Stimulated activated CD8-positive, alpha-beta memory T cell treated with anti-CD3 and anti-CD28 coated beads, Interleukin-4, amount 100 ng/mL, for 1 hour (primary cell): ENCODE results near the gene COL1A2.

Experiments
- DNase-seq, 2 donors: peaks; one replicate each; pipeline ENCODE4 v3.0.0-alpha.2; 2020; ENCODE audit warnings: low read depth in 2 of 2, low spot score in 1 of 2

The COL1A2 gene

DNA sequence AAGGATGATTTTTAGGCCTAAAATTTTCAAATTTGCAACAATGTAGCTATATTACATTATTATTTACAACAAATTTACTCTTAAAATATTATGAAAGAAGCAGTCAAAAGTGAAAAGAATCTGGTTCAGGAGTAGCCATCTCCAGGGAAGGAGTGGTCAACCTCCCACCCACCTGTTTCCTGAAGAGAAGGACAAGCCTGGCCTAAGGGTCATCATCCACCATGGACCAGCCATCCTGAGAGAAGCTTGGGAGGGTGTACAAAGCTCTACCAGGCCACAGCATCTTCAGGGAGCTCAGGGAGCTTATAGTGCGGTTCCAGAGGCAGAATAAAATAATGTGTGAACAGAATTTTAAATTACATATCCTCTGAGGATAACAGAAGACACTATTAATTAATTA, 38.1 kb downstream of the COL1A2 start:
- no peak for DNase-seq

DNA sequence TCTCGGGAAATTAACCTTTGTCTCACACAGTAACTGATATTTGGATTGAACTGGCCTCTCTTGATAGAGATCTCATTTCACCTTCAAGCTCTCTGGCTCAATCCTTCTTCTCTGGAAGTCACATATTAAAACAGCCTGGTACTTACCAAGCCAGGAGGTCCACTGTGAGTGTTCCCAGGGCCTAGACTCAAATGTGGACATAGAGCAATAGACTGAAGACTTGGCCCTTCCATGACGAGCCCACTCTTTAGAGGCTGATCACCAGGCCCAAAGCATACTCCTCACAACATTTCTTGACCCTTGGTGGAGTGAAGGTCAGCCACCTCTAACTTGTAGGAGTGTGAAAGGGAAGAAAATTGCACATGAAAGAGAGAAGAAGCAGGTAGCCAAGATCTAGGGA, 38.5 kb downstream of the COL1A2 start:
- DNase-seq, result no peak

DNA sequence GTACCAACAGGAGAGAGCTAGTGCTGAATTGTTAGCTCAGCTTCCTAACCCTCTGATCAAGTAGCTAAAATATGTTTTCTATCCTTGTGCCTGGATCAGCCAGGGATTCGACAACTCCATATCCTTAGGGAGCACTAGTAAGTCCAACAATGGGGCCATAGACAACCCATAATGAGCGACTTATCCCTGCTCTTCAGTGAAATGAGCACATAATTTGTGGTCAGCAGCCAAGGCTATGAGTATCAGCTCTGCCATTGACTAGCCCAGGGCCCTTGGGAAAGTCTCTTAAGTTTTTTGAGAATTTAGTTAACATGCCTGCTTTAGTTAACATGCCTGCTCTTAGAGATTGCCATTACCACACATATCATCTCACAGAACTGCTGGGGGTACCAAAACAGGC, 39.3 kb downstream of the COL1A2 start:
- DNase-seq, result no peak

- DNase-seq, result peak in 1 of 2 donors; percentile 11
These were observed 41.4 kb downstream of the COL1A2 start for GRCh38 chr7:94436018-94436604.

DNA sequence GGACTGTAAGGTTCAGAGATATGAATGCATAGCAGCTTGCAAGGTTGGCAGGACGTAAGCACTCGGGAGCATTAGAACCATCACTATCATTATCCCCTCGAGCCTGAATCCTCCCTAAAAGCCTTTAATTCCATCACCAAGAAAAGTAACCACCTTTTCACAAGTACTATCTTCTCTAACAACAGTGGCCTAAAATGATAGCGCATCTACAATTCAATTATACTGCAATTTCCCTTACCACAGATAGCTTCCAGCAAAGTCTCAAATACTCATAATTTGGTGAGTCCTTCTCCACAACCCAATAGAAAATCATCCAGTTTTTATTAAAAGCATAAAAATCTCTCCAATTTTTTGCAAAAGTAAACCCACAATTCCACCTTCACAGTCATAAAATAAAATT, 42.0 kb downstream of the COL1A2 start:
- no peak for DNase-seq

DNA sequence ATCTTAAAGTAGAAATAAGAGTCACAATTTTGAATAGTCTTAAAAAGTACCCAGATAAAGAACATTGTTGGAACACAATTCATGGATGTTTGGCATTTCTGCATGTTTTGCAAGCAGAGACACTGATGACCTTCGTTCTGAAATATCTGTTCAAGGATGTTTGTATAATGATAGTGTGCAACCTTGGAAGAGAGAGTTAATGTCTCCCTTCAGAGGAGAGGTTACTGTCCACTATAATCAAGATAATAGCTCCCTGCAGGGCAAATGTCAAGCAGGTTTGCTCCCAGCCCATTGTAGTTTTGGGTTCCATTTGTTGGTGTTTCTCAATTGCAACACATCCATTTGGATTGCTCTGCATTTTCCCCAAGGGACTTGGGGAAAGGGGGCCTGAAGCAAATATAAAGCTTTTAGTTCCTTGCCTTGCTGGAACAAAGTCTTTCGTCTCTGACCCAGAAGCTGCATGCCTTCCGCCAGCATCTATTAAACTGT, 45.2 kb downstream of the COL1A2 start:
- DNase-seq, result no peak

DNA sequence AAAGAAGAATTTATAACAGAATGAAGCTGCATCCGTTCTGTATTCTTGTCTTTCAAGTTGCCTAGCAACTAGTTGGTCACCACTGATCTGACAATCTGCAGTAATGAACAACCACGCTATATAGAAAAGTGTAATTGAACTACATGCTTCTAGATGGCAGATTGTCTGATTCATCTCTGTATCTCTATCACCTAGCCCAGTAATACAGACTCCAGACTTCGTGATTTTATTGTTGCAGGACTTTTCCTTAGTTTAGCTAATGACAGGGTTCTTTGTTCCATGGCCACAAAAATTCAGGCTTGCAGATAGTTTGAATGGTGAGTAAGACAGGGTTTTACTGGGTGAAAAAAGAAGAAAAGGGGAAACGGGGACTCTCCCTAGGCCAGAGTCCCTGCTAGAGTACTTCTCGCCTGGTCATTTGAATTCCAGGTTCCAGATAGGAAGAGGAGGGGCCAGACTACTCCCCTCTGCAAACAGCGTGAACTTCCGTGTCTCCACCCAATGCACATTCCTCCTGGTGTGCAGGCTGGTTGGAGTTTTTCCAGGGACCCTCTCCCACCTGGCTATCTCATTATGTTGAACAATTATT, 45.9 kb downstream of the COL1A2 start:
- DNase-seq, result no peak

DNA sequence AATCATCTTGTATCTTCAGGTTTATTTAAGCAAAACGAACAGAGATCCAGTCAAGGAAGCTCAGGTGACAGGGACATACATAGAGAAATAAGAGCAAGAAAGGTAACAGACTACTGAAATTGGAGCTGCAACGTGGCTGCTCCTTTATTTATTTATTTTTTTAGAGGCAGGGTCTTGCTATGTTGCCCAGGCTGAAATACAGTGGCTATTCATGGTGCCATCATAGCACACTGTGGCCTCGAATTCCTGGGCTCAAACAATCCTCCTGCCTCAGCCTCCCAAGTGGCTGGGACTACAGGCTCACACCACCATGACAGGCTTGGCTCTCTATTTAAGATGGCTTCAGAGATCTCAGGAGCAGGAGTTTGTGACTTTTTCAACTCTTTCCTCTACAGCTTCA, 46.4 kb downstream of the COL1A2 start:
- DNase-seq, result no peak

- DNase-seq, result no peak
These were observed 47.9 kb downstream of the COL1A2 start for GRCh38 chr7:94442639-94443038.

DNA sequence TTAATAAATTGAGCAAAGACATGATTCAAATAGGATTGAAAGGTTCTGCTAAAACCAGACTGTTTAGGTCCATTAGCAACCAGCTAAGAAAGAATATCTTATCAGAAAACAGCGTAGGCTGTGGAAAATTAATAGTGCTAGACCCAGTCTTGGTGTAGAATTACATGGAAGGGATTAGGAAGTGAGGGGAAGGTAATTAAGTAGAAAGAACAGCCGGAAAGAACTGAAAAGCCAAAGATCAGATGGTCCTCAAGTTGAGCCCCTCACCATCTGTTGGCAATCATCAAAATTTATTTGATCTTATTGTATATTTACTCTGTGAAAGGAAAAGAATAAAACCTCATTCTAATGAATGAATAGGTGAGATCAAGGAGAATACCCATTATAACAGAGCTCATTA, 50.1 kb downstream of the COL1A2 start:
- DNase-seq, result no peak

- no peak for DNase-seq
These were observed 51.0 kb downstream of the COL1A2 start for GRCh38 chr7:94445696-94446194.

DNA sequence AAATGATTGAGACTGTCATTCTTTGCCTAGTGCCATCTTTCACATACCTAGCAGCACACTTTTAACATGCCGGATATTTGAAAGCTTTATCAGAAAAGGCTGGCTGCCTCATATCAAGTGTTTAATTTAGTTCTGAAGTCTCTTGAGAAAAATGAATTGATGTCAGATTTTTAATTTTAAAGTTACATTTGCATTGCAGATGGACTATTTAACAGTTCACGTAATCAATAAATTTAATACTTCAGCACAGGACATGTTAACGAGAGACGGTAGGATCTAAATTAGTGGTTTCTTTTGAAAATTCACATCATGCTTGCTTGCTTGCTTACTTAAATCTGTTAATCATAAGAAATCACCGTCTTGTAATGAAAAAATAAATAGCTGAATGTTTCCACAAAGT, 51.6 kb downstream of the COL1A2 start:
- no peak for DNase-seq

DNA sequence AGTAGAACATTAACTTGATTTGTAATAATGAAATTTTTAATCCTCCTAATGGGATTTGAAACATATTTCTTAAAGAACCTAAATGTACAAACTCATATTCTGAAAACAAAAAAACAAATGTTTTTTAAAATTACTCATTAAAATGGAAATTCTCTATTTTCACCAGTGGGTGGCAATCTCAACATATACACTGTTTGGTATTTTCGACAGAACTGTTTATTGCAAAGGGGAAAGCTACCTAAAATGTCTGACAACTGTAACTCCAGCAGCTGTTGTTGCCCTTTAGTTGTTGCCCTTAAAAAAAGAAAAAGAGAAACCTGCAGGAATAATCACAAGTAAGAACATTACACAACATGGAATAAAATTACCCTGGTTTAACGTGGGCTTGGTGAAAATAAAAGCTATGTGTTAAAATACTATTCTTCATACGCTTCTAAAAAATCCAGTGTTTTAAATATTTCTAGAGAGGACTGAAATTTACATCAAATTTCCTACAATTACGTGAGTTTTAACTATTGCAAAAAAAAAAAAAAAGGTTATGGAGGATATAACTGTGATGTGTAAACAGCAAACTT, 54.5 kb downstream of the COL1A2 start:
- no peak for DNase-seq

- DNase-seq, result no peak
These were observed 55.5 kb downstream of the COL1A2 start for GRCh38 chr7:94450044-94450697.

DNA sequence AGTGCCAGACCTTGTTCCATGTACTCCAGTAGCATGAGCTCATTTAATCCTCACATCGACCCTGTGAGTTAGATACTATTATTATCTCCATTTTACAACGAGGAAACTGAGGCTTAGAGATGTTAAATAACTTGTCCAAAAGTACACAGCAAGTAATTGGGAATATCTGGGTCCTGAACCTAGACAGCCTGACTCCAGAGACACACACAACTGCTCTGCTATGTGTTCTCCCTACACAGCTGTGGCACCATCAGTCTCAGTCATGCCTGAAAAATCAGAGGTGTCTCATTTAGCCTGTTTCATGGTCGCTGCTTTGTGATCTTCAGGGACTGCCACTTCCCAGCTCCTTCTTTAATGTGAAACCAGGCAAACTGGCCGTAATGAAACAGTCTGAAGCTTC, 56.5 kb downstream of the COL1A2 start:
- DNase-seq, result no peak

DNA sequence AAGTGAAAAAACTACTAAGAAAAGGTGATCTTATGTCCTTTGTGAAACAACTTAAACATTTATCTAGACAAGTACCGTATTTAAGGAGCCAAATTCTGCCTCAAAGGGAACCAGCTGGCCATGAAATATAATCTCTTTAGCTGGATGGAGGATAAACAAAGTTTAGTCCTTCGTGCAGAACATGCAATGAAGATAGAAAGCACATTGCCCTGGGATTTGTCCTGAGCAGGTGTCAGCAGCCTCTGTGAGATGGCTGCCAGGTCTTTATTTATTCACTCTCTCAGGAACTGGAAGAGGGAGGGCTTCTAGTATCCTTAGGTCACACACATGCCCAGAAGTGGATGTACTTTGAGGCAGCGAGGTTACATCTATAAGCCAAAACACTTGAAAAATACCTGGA, 57.5 kb downstream of the COL1A2 start:
- DNase-seq, result no peak

GRCh38 chr7:94453898-94454297, 59.2 kb downstream of the COL1A2 start:
- DNase-seq, result no peak

DNA sequence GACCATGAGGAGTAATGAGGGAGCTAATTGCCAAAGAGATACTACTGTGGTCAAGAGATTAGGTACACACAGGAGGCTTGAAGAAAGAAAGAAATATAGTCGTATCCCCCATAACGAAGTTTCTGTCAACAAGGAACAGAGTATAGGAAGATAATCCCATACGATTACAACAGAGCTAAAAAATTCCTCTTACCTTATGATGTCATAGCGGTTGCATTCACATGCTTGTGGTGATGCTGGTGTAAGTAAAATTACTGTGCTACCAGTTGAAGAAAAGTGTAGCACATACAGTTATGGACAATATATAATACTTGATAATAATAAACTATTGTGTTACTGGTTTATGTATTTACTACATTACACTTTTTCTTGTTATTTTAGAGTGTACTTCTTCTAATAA, 63.3 kb downstream of the COL1A2 start:
- no peak for DNase-seq

DNA sequence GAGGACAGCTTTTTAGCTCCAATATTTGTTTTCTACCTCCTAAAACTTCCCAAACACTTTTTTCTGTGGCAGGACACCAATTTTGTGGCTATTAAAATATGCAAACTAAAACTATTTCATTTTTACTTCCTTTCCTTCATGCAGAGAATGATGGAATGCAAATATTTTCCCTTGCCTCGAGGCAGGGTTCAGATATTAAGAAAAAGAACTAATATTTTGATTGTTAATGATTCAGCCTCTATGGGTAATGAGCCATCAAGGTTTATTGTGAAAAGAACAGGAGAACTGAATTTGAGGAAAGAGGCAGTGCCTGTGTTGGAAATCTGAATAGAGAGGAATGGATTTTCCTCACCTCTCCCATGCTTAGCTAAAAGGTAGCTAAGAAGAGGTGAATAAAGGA, 71.8 kb downstream of the COL1A2 start:
- no peak for DNase-seq

- no peak for DNase-seq
These were observed 76.9 kb downstream of the COL1A2 start for GRCh38 chr7:94471604-94472003.

- DNase-seq, result no peak
These were observed 77.9 kb downstream of the COL1A2 start for GRCh38 chr7:94472608-94473007.

GRCh38 chr7:94476251-94476840, 81.7 kb downstream of the COL1A2 start:
- DNase-seq, result no peak
